ENCODE results near the gene PATE4.

DNA sequence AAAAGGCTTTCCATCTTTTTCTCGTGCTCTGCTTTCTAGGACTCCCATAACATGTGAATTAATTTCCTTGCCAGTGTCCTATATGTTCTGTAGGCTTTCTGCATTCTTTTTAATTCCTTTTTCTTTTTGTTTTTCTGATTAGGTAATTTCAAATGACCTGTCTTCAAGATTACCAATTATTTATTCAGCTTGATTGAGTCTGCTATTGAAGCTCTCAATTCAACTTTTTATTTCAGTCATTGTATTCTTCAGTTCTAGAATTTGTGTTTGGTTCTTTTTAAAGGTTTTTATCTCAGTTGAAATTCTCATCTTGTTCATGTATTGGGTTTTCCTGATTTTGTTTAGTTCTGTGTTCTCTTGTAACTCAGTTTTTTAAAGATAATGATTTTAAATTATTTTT, 30.7 kb upstream of the PATE4 start:
- no peak for TF ChIP-seq ZNF274 (IDR thresholded peaks at IDR 0.05; ENCODE audit: low read depth, low read length)
- TF ChIP-seq SUZ12 (IDR thresholded peaks at IDR 0.05; ENCODE audit: extremely low read depth, insufficient read depth, insufficient read length): no peak

Data from NT2/D1 (cell line).